Left kidney (tissue), 2 donors: Measurements from ENCODE around the gene CCDC88A. TPM values are rescaled to one million over a fixed set of nuclear protein-coding genes. Genes with fewer than 3 reads are reported as not detected.

ENCODE experiments used
- DNase-seq: peaks from one replicate; pipeline ENCODE4 v3.0.0-alpha.2; 2013
- polyA plus RNA-seq: library from polyadenylated mRNA; unstranded; fragments of 120-200 nt; gene quantifications from one replicate; pipeline ENCODE4 v1.2.1, GENCODE V29; 2013; ENCODE audit not compliant: insufficient read length

CCDC88A gene
- polyA plus RNA-seq, 1 donor, result 95.7 TPM

- DNase-seq, result no peak
Measured at GRCh38 chr2:55428258-55428657, 8.6 kb upstream of the CCDC88A start.

- DNase-seq, result no peak
Measured at GRCh38 chr2:55425431-55425831, 5.8 kb upstream of the CCDC88A start.

GRCh38 chr2:55422876-55423665 is 3.4 kb upstream of the CCDC88A start:
- DNase-seq, result no peak

- no peak for DNase-seq
Measured at GRCh38 chr2:55421326-55421725, 1.7 kb upstream of the CCDC88A start.

GRCh38 chr2:55420871-55421270 is 1.2 kb upstream of the CCDC88A start:
- DNase-seq, result no peak

GRCh38 chr2:55420439-55420725 is 726 bp upstream of the CCDC88A start:
- DNase-seq, result no peak

GRCh38 chr2:55419233-55419678 is 400 bp downstream of the CCDC88A start:
- no peak for DNase-seq

- no peak for DNase-seq
Measured at GRCh38 chr2:55418512-55419232, 984 bp downstream of the CCDC88A start.

- no peak for DNase-seq
Measured at GRCh38 chr2:55418072-55418471, 1.6 kb downstream of the CCDC88A start.

- DNase-seq, result no peak
Measured at GRCh38 chr2:55416786-55417568, 2.7 kb downstream of the CCDC88A start.

GRCh38 chr2:55415300-55415699 is 4.4 kb downstream of the CCDC88A start:
- DNase-seq, result no peak

- DNase-seq, result no peak
Measured at GRCh38 chr2:55408918-55409868, 10.5 kb downstream of the CCDC88A start.

GRCh38 chr2:55408098-55408882 is 11.4 kb downstream of the CCDC88A start:
- no peak for DNase-seq

- no peak for DNase-seq
Measured at GRCh38 chr2:55405116-55405515, 14.5 kb downstream of the CCDC88A start.

- DNase-seq, result no peak
Measured at GRCh38 chr2:55403256-55403998, 16.2 kb downstream of the CCDC88A start.

- no peak for DNase-seq
Measured at GRCh38 chr2:55401124-55401523, 18.5 kb downstream of the CCDC88A start.

GRCh38 chr2:55400332-55400731 is 19.3 kb downstream of the CCDC88A start:
- DNase-seq, result no peak

GRCh38 chr2:55399815-55400214 is 19.8 kb downstream of the CCDC88A start:
- DNase-seq, result no peak

GRCh38 chr2:55395724-55396605 is 23.7 kb downstream of the CCDC88A start:
- DNase-seq, result no peak
